ENCODE measurements around the gene RAET1E.
"Not testable (repeated sequence)": the region's sequence is repeated elsewhere in the genome, so short reads cannot be mapped to it uniquely, and the experiment has no call there.

The RAET1E gene

GRCh38 chr6:149859938-149860337, 38.0 kb downstream of the RAET1E start:
- no peak for DNase-seq

GRCh38 chr6:149859368-149859767, 38.5 kb downstream of the RAET1E start:
- no peak for DNase-seq

GRCh38 chr6:149857541-149857940, 40.4 kb downstream of the RAET1E start:
- DNase-seq = no peak

DNA sequence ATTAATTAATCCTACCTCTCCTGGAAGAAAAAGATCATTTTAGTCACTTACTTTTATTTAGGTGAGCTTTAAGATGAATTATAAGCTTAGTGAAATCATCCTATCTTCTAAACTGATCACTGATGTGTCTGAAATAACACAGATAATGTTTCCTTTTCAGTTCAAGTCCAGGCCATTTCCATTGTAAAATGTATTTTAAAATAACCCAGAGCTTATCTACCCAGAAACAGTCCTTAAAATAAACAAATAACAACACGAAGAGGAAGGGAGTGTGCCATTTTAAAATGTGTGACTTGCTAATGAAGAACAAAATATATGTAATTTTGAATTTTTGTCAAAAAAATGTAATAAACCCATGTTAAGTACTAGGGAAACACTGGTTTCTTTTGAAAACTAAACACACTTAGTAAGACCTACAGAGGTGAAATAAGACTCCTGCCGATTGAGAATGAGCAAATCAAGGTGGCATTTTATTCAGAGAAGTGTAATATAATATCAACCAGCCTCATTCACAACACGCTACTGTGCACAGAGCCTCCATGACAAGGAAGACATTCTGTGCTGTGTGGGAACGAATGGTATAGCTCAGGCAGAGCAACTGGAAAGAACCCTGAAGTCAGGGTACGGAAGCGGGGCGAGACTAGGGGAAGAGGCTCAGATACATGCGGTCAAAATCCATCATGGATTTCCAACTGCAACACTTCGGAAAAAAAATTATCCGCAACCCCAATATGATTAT, 41.5 kb downstream of the RAET1E start:
- DNase-seq = no peak

DNA sequence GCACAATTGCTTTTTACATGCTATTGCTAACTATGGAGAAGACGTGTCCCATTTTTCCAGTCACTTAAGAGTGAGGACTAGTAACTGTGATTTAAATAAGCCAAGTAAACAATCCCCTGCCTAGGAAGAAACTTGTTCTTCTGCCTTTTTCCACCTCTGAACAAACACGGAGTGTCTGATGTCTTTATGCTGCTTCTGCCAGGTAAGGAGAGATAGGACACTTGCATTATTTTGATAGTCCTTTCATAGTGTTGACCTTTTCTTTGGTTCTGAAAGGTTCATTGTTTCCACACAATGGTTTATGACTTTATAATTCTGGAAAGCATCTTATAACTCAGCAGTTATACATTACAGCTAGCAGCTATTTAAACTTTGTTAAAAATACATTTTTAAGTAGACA, 42.2 kb downstream of the RAET1E start:
- DNase-seq = no peak

GRCh38 chr6:149855040-149855654, 42.8 kb downstream of the RAET1E start:
- no peak for DNase-seq

DNA sequence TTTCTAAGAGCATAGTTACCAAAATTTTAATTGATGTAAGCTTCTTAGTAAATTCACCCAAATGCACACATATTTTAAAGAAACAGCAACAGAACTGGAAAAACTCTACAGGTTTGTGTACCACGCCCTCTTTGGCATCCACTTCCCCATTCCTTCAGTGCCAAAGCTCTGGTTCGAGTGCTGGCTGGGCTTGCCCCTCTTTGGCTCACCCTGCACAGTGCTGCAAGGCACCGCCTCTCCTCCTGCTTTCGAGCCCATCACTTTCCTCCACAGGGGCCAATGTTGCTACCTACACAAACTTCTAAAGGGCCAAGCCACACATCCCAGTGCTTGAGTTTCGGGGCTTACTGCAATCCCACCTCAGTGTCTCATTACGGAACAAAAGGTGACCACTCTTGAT, 43.4 kb downstream of the RAET1E start:
- no peak for DNase-seq

- not testable (repeated sequence) for DNase-seq
Measured at GRCh38 chr6:149854017-149854416, 43.9 kb downstream of the RAET1E start.

DNA sequence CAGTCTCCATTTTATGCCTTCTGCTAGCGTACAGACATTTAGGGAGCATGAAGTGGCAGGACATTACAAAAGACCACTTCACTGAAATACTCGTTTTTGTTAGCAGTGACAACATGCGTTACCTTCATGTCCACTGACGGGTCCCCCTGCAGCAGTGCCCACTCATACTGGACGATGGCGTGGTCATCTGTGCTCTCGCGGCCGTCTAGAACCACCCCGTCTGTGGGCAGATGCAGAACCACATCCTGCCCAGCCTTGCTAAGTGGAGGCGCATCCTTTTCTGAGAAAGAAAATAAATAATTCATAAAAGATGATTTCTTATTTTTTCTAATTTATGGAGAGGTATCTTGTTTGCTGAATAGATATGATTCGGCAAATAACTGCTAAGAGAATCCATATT, 45.0 kb downstream of the RAET1E start:
- DNase-seq = no peak

DNA sequence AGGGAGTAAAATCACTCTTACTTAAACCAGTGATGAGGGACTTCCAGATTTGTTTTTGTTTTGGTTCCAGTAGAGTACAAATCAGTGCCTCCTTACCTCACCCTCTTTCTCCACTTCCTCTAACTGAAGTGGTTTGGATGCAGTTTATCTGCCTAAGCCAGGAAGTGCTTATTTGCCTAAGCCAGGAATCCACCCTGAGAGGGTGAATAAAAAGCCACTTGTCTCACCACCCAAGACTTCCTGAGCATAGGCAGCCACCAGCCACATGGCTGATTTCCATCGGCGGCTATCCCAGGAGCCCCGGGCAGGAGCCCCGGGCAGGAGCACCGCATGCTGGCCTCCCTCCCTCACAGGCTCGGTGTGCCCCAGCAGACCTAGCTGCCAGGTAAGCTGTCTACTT, 45.7 kb downstream of the RAET1E start:
- DNase-seq = no peak

DNA sequence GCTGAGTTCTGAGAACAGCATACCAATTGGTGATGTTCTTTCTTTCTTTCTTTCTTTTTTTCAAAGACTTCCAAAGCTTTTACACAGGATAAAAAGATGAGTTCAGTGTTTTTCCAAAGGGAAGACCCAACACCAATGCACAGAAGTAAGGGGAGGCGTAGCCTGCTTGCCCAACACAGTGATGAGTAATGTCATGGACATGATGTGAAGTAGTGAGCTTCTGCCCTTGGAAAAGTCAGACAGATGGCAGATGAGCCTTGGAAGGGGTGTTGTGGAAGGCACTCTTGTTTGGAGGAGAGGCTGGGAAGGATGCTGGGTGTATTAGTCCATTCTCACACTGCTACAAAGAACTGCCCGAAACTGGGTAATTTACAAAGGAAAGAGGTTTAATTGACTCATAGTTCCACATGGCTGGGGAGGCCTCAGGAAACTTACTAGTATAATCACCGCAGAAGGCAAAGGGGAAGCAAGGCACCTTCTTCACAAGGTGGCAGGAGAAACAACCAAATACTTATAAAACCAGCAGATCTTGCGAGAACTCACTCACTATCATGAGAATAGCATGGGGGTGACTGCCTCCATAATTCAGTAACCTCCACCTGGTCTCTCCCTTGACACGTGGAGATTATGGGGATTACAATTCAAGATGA, 46.3 kb downstream of the RAET1E start:
- DNase-seq = no peak

DNA sequence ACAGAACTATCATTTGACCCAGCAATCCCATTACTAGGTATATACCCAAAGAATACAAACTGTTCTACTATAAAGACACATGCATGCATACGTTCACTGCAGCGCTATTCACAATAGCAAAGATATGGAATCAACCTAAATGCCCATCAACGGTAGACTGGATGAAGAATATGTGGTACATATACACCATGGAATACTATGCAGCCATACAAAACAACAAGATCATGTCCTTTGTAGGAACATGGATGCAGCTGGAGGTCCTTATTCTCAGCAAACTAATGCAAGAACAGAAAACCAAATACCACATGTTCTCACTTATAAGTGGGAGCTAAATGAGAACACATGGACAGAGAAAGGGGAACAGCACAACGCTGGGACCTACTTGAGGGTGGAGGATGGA, 49.6 kb downstream of the RAET1E start:
- DNase-seq = not testable (repeated sequence)

Measured in activated CD4-positive, alpha-beta T cell treated with anti-CD3 and anti-CD28 coated beads for 1 hour (primary cell).